ENCODE data around the gene RFX6. TPM values are rescaled to one million over a fixed set of nuclear protein-coding genes. Genes with fewer than 3 reads are reported as not detected.
"Not testable (repeated sequence)": the region's sequence is repeated elsewhere in the genome, so short reads cannot be mapped to it uniquely, and the experiment has no call there.

RFX6 gene
- total RNA-seq: not detected

- Histone ChIP-seq H3K4me3 (replicated peaks in 1 of 3) (peak within 1 kb of the TSS in 1 of 3 donors; percentile 16), H3K27ac (no peak within 1 kb of the TSS), H3K27me3 (no peaks in the 10 kb centered on the region), H3K4me1 (peaks cover 0 to 14% of the 10 kb centered on the region in 2 donors), H3K9me3 (no peaks in the 10 kb centered on the region), H3K36me3 (no peaks in the 10 kb centered on the region)
- peak; percentile 19 to 23 for DNase-seq
- WGBS, 2 donors: 1 to 2% methylated on average over 44 to 46 of the region's 73 CpGs
- intact Hi-C loops (cut with DNase I): no loop called here
- TF ChIP-seq POLR2A (IDR thresholded peaks at IDR 0.05) (no peak), CTCF (IDR thresholded peaks at IDR 0.05) (no peak)
Measured at GRCh38 chr6:116876635-116877611, at the start of gene RFX6. RFX6 (plus strand) TSS chr6:116877242; CDS start chr6:116877276, 34 bp downstream.

GRCh38 chr6:116827561-116828240 lies 49.3 kb upstream of the RFX6 start:
- TF ChIP-seq POLR2A (IDR thresholded peaks at IDR 0.05) (no peak), CTCF (IDR thresholded peaks at IDR 0.05) (no peak)
- WGBS, 2 donors: 58 to 61% methylated on average over 2 of the region's 2 CpGs
- intact Hi-C loops (cut with DNase I): no loop called here
- Histone ChIP-seq H3K4me1 (no peaks in the 10 kb centered on the region), H3K36me3 (no peaks in the 10 kb centered on the region), H3K27me3 (no peaks in the 10 kb centered on the region), H3K4me3 (replicated peaks in 1 of 3) (no peak overlapping the region), H3K9me3 (no peaks in the 10 kb centered on the region), H3K27ac (no peak overlapping the region)
- DNase-seq: no peak

GRCh38 chr6:116828983-116829382 lies 48.1 kb upstream of the RFX6 start, which contains the start of gene GPRC6A:
GPRC6A (minus strand) TSS chr6:116829083; CDS start chr6:116829013, 70 bp downstream.
- Histone ChIP-seq H3K27me3 (no peaks in the 10 kb centered on the region), H3K36me3 (no peaks in the 10 kb centered on the region), H3K4me1 (no peaks in the 10 kb centered on the region), H3K27ac (no peak within 1 kb of the TSS), H3K4me3 (replicated peaks in 1 of 3) (no peak within 1 kb of the TSS), H3K9me3 (no peaks in the 10 kb centered on the region)
- no peak for DNase-seq
- intact Hi-C loops (cut with DNase I): no loop called here
- TF ChIP-seq POLR2A (IDR thresholded peaks at IDR 0.05) (no peak), CTCF (IDR thresholded peaks at IDR 0.05) (no peak)
- WGBS, 2 donors: 42 to 43% methylated on average over 2 of the region's 2 CpGs

- H3K4me1 ChIP-seq; intact Hi-C loops (cut with DNase I); H3K36me3 ChIP-seq; H3K27ac ChIP-seq; H3K27me3 ChIP-seq; H3K9me3 ChIP-seq; H3K4me3 ChIP-seq (replicated peaks in 1 of 3); DNase-seq: not testable (repeated sequence)
- 95 to 98% methylated on average over 2 of the region's 2 CpGs for WGBS, 2 donors
Measured at GRCh38 chr6:116834526-116834925, 42.5 kb upstream of the RFX6 start.

GRCh38 chr6:116836606-116837342 lies 40.3 kb upstream of the RFX6 start:
- no peaks in the 10 kb centered on the region for H3K9me3 ChIP-seq
- no peak overlapping the region for H3K4me3 ChIP-seq (replicated peaks in 1 of 3)
- intact Hi-C loops (cut with DNase I): no loop called here
- no peaks in the 10 kb centered on the region for H3K27me3 ChIP-seq
- DNase-seq: no peak
- H3K27ac ChIP-seq: no peak overlapping the region
- no peaks in the 10 kb centered on the region for H3K4me1 ChIP-seq
- TF ChIP-seq CTCF (IDR thresholded peaks at IDR 0.05) (no peak), POLR2A (IDR thresholded peaks at IDR 0.05) (no peak)
- no peaks in the 10 kb centered on the region for H3K36me3 ChIP-seq
- 87 to 92% methylated on average over 5 of the region's 5 CpGs for WGBS, 2 donors

All from thyroid gland (tissue), 4 donors.